Stomach (tissue), 9 donors: ENCODE results near the gene MT3. TPM values are rescaled to one million over a fixed set of nuclear protein-coding genes. Genes with fewer than 3 reads are reported as not detected.

ENCODE experiments used
- DNase-seq, 2 donors: peaks; one replicate each; pipeline versions ENCODE4 v3.0.0 to v3.0.0-alpha.2; 2013 to 2019
- H3K27ac ChIP-seq, 5 donors: fragments of 200-600 bp in 4 of 5; sonication (generic) in 4 of 5; one replicate each; pipeline ENCODE4 v1.5.1; 2013 to 2019; ENCODE audit warnings: mild to moderate bottlenecking in 1 of 5, moderate library complexity in 1 of 5
- H3K27me3 ChIP-seq, 3 donors: fragments of 200-600 bp; sonication (generic); one replicate each; pipeline ENCODE4 v1.5.1; 2017 to 2019; ENCODE audit warnings: mixed run types in 1 of 3
- H3K36me3 ChIP-seq, 4 donors: fragments of 200-600 bp; sonication (generic); 1 replicate in 3 of 4; 2 replicates in 1 of 4; pipeline ENCODE4 v1.5.1; 2016 to 2019
- H3K4me1 ChIP-seq, 4 donors: fragments of 200-600 bp; sonication (generic); one replicate each; pipeline ENCODE4 v1.5.1; 2016 to 2019
- H3K4me3 ChIP-seq, 4 donors: fragments of 200-600 bp; sonication (generic) in 3 of 4; one replicate each; pipeline ENCODE4 v1.5.1; 2016 to 2019; ENCODE audit warnings: mild to moderate bottlenecking in 1 of 4
- H3K9me3 ChIP-seq, 4 donors: fragments of 200-600 bp; sonication (generic); one replicate each; pipeline ENCODE4 v1.5.1; 2016 to 2019
- EP300 ChIP-seq: sonication (generic); formaldehyde crosslinking; IDR thresholded peaks from one replicate; pipeline ENCODE4 v1.6.1; 2017; ENCODE audit warnings: antibody characterized with exemption
- POLR2A ChIP-seq, 4 donors: fragments of 450-650 bp; IDR thresholded peaks; one replicate each; pipeline ENCODE4 v1.6.1; 2016; ENCODE audit warnings: antibody characterized with exemption in 4 of 4, control low read depth in 2 of 4, mild to moderate bottlenecking in 1 of 4, moderate library complexity in 1 of 4
- POLR2AphosphoS5 ChIP-seq, 3 donors: sonication (generic); formaldehyde crosslinking; IDR thresholded peaks; one replicate each; pipeline ENCODE4 v1.6.1; 2016; ENCODE audit warnings: antibody characterized with exemption in 3 of 3
- WGBS, 5 donors: extraction: QIAGEN DNeasy Blood & Tissue Kit in 3 of 5; methylation state at CpG; one replicate each; pipeline versions ENCODE4 v1.1.5 to v1.1.7; 2013 to 2018; 5-methylcytosine and 5-hydroxymethylcytosine counted together
- intact Hi-C: fragments of 100-400 bp; cut with DNase I; formaldehyde crosslinking; loops from one replicate; pipeline ENCODE4 v1.15.1; 2023; ENCODE audit warnings: low total_unique reads
- polyA plus RNA-seq, 3 donors: library from polyadenylated mRNA; stranded (reverse); fragments of 200-250 nt; gene quantifications; one replicate each; pipeline ENCODE4 v1.2.3, GENCODE V29; 2013
- total RNA-seq, 5 donors: library from RNA; depleted of rRNA; stranded (reverse); fragments of >200 nt; gene quantifications; one replicate each; pipeline versions ENCODE4 v1.1.0 to v1.2.3, GENCODE V29; 2014 to 2016
- TF ChIP-seq, protein P1 (sequence below), 7 experiments: fragments of 450-650 bp in 4 of 7; fragments of 200-600 bp in 3 of 7; sonication (generic) in 3 of 7; IDR thresholded peaks; one replicate each; pipeline ENCODE4 v1.5.1; 2016 to 2019; ENCODE audit warnings: antibody characterized with exemption in 7 of 7, control low read depth in 2 of 7, mild to moderate bottlenecking in 1 of 7
- donor health status: healthy with polysubstance abuse.
- donor health status: Bipolar disorder and iron deficiency.
- donor health status: healthy.

The MT3 gene
- total and polyA plus RNA-seq, 8 donors = 2.2 to 5.0 (median 4.0) TPM; not detected in 4

GRCh38 chr16:56606476-56607108 lies 17.3 kb downstream of the MT3 start:
- peak overlapping the region in 1 of 4 donors; percentile 14 for H3K4me3 ChIP-seq
- H3K9me3 ChIP-seq = no peaks in the 10 kb centered on the region
- no peaks in the 10 kb centered on the region for H3K36me3 ChIP-seq
- peaks cover 0 to 2% (median 0%) of the 10 kb centered on the region in 3 donors for H3K27me3 ChIP-seq
- 37 to 55% (median 40%) methylated on average over 8 of the region's 8 CpGs for WGBS, 5 donors
- peaks cover 33 to 54% (median 47%) of the 10 kb centered on the region in 4 donors for H3K4me1 ChIP-seq
- peak in 2 of 3 donors; percentile 50 to 55 for TF ChIP-seq POLR2AphosphoS5 (IDR thresholded peaks at IDR 0.05)
- TF ChIP-seq POLR2A (IDR thresholded peaks at IDR 0.05) = no peak
- intact Hi-C loops = no loop called here
- H3K27ac ChIP-seq = peak overlapping the region; percentile 88 to 96 (median 92)
- peak in 1 of 2 donors; percentile 64 for DNase-seq

DNA sequence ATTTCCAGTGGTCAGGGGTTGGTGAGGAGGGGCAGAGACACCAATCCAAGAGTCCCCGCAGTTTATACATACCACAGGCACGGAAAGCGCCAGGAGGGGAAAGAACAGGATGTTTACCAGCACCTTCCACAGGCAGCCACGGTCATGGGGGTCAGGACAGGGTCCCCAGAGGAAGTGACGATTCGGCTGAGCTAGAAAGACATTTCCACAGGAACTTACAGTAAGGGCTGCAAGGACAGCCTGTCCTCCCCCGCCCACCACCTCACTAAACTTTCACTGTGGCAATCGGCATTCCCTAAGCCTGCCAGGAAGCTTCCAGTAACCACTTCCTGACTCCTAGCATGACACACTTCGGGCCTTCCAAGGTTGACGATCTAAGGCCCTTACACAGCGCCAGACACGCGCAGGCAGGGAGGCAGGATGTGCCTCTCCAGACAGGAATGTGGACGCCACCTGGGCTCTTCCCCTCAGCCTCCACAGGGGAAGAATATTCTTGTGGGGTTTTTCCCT lies 17.8 kb downstream of the MT3 start:
- Histone ChIP-seq H3K36me3 (no peaks in the 10 kb centered on the region), H3K27me3 (no peaks in the 10 kb centered on the region), H3K4me3 (peak overlapping the region in 1 of 4 donors; percentile 14), H3K27ac (peak overlapping the region; percentile 88 to 96 (median 92)), H3K9me3 (no peaks in the 10 kb centered on the region), H3K4me1 (peaks cover 35 to 57% (median 51%) of the 10 kb centered on the region in 4 donors)
- TF ChIP-seq EP300 (peak; percentile 99), POLR2AphosphoS5 (IDR thresholded peaks at IDR 0.05) (peak; percentile 82 to 98 (median 95))
- TF ChIP-seq, protein P1, sequence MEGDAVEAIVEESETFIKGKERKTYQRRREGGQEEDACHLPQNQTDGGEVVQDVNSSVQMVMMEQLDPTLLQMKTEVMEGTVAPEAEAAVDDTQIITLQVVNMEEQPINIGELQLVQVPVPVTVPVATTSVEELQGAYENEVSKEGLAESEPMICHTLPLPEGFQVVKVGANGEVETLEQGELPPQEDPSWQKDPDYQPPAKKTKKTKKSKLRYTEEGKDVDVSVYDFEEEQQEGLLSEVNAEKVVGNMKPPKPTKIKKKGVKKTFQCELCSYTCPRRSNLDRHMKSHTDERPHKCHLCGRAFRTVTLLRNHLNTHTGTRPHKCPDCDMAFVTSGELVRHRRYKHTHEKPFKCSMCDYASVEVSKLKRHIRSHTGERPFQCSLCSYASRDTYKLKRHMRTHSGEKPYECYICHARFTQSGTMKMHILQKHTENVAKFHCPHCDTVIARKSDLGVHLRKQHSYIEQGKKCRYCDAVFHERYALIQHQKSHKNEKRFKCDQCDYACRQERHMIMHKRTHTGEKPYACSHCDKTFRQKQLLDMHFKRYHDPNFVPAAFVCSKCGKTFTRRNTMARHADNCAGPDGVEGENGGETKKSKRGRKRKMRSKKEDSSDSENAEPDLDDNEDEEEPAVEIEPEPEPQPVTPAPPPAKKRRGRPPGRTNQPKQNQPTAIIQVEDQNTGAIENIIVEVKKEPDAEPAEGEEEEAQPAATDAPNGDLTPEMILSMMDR (IDR thresholded peaks at IDR 0.05) = no peak
- peak; percentile 62 to 85 for DNase-seq
- WGBS, 5 donors = 34 to 48% (median 43%) methylated on average over 12 to 14 of the region's 14 CpGs
- intact Hi-C loops = no loop called here

DNA sequence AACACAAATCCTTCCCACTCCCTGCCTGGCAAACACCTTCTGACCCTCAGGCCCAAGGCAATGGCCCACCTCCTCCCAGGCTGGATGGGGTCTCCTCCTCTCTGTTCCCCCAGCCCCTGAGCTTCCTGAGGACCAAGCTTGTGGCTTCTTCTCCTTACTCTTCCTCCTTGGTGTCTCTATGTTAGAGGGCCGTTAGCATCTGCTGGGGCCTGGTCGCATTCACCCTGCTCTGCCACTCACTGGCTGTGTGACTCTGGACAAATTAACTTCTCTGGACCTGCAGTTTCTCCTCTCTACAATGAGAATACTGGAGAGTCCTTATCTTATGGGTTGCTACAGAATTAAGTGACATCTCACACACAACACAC lies 18.3 kb downstream of the MT3 start:
- TF ChIP-seq EP300 (no peak), POLR2AphosphoS5 (IDR thresholded peaks at IDR 0.05) (no peak), POLR2A (IDR thresholded peaks at IDR 0.05) (no peak)
- TF ChIP-seq, protein P1 (IDR thresholded peaks at IDR 0.05) = no peak
- Histone ChIP-seq H3K27ac (peak overlapping the region; percentile 88 to 96 (median 92)), H3K36me3 (no peaks in the 10 kb centered on the region), H3K9me3 (no peaks in the 10 kb centered on the region), H3K27me3 (no peaks in the 10 kb centered on the region), H3K4me1 (peaks cover 35 to 57% (median 51%) of the 10 kb centered on the region in 4 donors), H3K4me3 (peak overlapping the region; percentile 58 to 78 (median 66))
- intact Hi-C loops = no loop called here
- WGBS, 5 donors = 64 to 80% (median 69%) methylated on average over 2 of the region's 2 CpGs
- no peak for DNase-seq

DNA sequence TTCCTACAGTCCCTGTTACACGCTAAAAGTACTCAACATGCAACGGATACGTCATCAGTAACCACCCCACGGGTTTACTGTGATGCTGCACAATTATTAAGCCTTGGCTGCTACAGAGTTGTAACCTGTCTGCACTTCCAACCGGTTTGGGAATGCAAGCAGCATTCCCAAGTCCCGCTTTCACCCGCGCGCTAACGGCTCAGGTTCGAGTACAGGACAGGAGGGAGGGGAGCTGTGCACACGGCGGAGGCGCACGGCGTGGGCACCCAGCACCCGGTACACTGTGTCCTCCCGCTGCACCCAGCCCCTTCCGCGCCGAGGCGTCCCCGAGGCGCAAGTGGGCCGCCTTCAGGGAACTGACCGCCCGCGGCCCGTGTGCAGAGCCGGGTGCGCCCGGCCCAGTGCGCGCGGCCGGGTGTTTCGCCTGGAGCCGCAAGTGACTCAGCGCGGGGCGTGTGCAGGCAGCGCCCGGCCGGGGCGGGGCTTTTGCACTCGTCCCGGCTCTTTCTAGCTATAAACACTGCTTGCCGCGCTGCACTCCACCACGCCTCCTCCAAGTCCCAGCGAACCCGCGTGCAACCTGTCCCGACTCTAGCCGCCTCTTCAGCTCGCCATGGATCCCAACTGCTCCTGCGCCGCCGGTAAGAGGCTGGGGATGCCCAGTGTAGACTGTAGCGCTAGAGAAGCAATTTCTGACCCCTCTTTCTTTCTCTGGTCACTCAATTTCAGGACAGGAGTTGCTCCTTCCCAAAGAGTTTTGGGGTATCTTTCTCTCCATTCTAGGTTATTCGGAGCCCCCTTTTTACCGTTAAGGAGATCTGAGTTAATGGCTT lies 18.9 kb downstream of the MT3 start, which contains the start of gene MT2A:
Gene MT2A, plus strand, starts transcription at position 542 of the 833 bp plus-strand sequence. Its CDS starts 72 bp downstream, at position 614.
- no peaks in the 10 kb centered on the region for H3K36me3 ChIP-seq
- TF ChIP-seq, protein P1 (IDR thresholded peaks at IDR 0.05) = no peak
- peak in 1 of 4 donors; percentile 61 for TF ChIP-seq POLR2A (IDR thresholded peaks at IDR 0.05)
- TF ChIP-seq POLR2AphosphoS5 (IDR thresholded peaks at IDR 0.05) = peak; percentile 84 to 98 (median 97)
- peak; percentile 94 for TF ChIP-seq EP300
- H3K27ac ChIP-seq = peak within 1 kb of the TSS; percentile 88 to 96 (median 92)
- intact Hi-C loops = no loop called here
- no peaks in the 10 kb centered on the region for H3K9me3 ChIP-seq
- peaks cover 35 to 57% (median 51%) of the 10 kb centered on the region in 4 donors for H3K4me1 ChIP-seq
- DNase-seq = peak; percentile 97 to 98
- peak within 1 kb of the TSS; percentile 58 to 78 (median 66) for H3K4me3 ChIP-seq
- H3K27me3 ChIP-seq = no peaks in the 10 kb centered on the region
- WGBS, 5 donors = 5 to 18% (median 7%) methylated on average over 16 to 62 of the region's 62 CpGs
